HepG2 (cell line): ENCODE results near the gene OR10H1. TPM values are rescaled to one million over a fixed set of nuclear protein-coding genes. Genes with fewer than 3 reads are reported as not detected.

Experiments
- ATAC-seq: fragments of 200-7000 bp; cut with Tn5 transposase; 3 replicates; pipeline ENCODE4 v1.9.1; 2020; ENCODE audit warnings: mild to moderate bottlenecking, moderate library complexity
- BruUV-seq: library from RNA; stranded (reverse); fragments of 400-500 nt; replicated peaks from 2 replicates; lab custom pipeline; 2021; lab: Mats Ljungman, UMichigan
- CTCF ChIA-PET: fragments of 300-600 bp; formaldehyde crosslinking; extraction: SDS; loops from one replicate; lab custom pipeline; 2021; ENCODE audit warnings: low total read pairs, inconsistent platforms, low intra/inter-chr PET ratio; lab: Yijun Ruan, JAX
- POLR2A ChIA-PET: fragments of 350-600 bp; sonication (Branson Sonifier 250); formaldehyde crosslinking; loops from one replicate; lab custom pipeline; 2020; ENCODE audit warnings: antibody characterized with exemption, inconsistent platforms; lab: Yijun Ruan, JAX
- DNase-seq: peaks from one replicate; pipeline ENCODE4 v3.0.0-alpha.2; 2015; ENCODE audit warnings: low spot score
- FAIRE-seq: peaks from 3 replicates; lab custom pipeline; 2011; peaks lifted over from hg19 to GRCh38; lab: Jason Lieb, UNC
- H2AFZ ChIP-seq: one replicate; pipeline ENCODE4 v1.6.1; 2011; ENCODE audit warnings: low read length, inconsistent platforms
- H3K27ac ChIP-seq: fragments of 300-600 bp; 3 replicates; pipeline ENCODE4 v1.8.0; 2011; ENCODE audit warnings: mixed run types, mild to moderate bottlenecking, mixed read lengths, low read length, inconsistent platforms; ENCODE audit not compliant: insufficient read depth; ENCODE audit errors: extremely low read length
- H3K27me3 ChIP-seq, 2 experiments: fragments of 200-600 bp in 1 of 2; 2 replicates in 1 of 2; 3 replicates in 1 of 2; pipeline versions ENCODE4 v1.6.0 to v1.8.0; 2011; ENCODE audit warnings: low read length in 2 of 2, mild to moderate bottlenecking in 2 of 2, moderate library complexity in 2 of 2, inconsistent platforms in 1 of 2; ENCODE audit not compliant: insufficient read depth in 2 of 2, control insufficient read depth in 1 of 2
- H3K36me3 ChIP-seq, 2 experiments: fragments of 200-600 bp in 1 of 2; replicated peaks in 1 of 2; 2 replicates in 1 of 2; 3 replicates in 1 of 2; pipeline versions ENCODE4 v1.5.1 to v1.8.0; 2011; ENCODE audit warnings: low read length in 2 of 2, inconsistent platforms in 1 of 2; ENCODE audit not compliant: insufficient read depth in 2 of 2, control insufficient read depth in 1 of 2
- H3K4me1 ChIP-seq: 2 replicates; pipeline ENCODE4 v1.5.1; 2012; ENCODE audit warnings: low read length, inconsistent platforms; ENCODE audit not compliant: insufficient read depth
- H3K4me2 ChIP-seq: 2 replicates; pipeline ENCODE4 v1.6.0; 2011; ENCODE audit warnings: low read depth, low read length, inconsistent platforms
- H3K4me3 ChIP-seq, 3 experiments: fragments of 200-600 bp in 1 of 3; sonication (generic), shearing (Covaris generic) in 1 of 3; replicated peaks in 1 of 3; 2 replicates each; pipeline ENCODE4 v1.5.1; 2011 to 2016; ENCODE audit warnings: low read length in 3 of 3, inconsistent platforms in 2 of 3, low read depth in 2 of 3, mild to moderate bottlenecking in 2 of 3, control low read depth in 1 of 3, mixed read lengths in 1 of 3; ENCODE audit not compliant: insufficient read depth in 1 of 3
- H3K79me2 ChIP-seq: one replicate; pipeline ENCODE4 v1.6.1; 2011; ENCODE audit warnings: low read length, inconsistent platforms; ENCODE audit not compliant: insufficient read depth
- H3K9ac ChIP-seq: 2 replicates; pipeline ENCODE4 v1.6.0; 2011; ENCODE audit warnings: mild to moderate bottlenecking, low read depth, low read length, inconsistent platforms; ENCODE audit not compliant: insufficient read depth
- H3K9me3 ChIP-seq: 2 replicates; pipeline ENCODE4 v1.5.1; 2012; ENCODE audit warnings: mild to moderate bottlenecking, low read length
- H4K20me1 ChIP-seq: 2 replicates; pipeline ENCODE4 v1.6.0; 2011; ENCODE audit warnings: inconsistent platforms, mild to moderate bottlenecking, low read length, moderate library complexity; ENCODE audit not compliant: insufficient read depth
- ARNT ChIP-seq: fragments of 450-650 bp; IDR thresholded peaks from 2 replicates; pipeline ENCODE4 v1.6.1; 2017
- ATF7-NPFF ChIP-seq: sonication (generic); formaldehyde crosslinking; IDR thresholded peaks from 2 replicates; pipeline ENCODE4 v1.8.1; 2023; ENCODE audit warnings: mild to moderate bottlenecking, low read depth, missing genetic modification reagents, moderate library complexity
- DNMT3B ChIP-seq: conservative IDR thresholded peaks from 2 replicates; pipeline ENCODE4 v1.6.1; 2016; ENCODE audit warnings: missing biosample characterization, control low read depth
- FIP1L1 ChIP-seq: fragments of 200-400 bp; formaldehyde crosslinking; IDR thresholded peaks from 2 replicates; pipeline ENCODE4 v1.6.1; 2018; ENCODE audit warnings: low read depth, mild to moderate bottlenecking, low read length, moderate library complexity, borderline replicate concordance; ENCODE audit not compliant: insufficient read depth
- LCORL ChIP-seq, 2 experiments: fragments of 450-650 bp in 1 of 2; sonication (generic) in 1 of 2; formaldehyde crosslinking in 1 of 2; IDR thresholded peaks; 2 replicates each; pipeline versions ENCODE4 v1.5.0 to v1.6.1; 2017 to 2020; ENCODE audit warnings: antibody characterized with exemption in 1 of 2, missing genetic modification reagents in 1 of 2
- PHF20 ChIP-seq: sonication (generic); formaldehyde crosslinking; IDR thresholded peaks from 2 replicates; pipeline ENCODE4 v1.5.0; 2020; ENCODE audit warnings: mild to moderate bottlenecking, missing genetic modification reagents
- RFXANK ChIP-seq: IDR thresholded peaks from 2 replicates; pipeline ENCODE4 v1.6.1; 2016
- RFXAP ChIP-seq: sonication (generic); formaldehyde crosslinking; IDR thresholded peaks from 2 replicates; pipeline ENCODE4 v1.4.0; 2020; ENCODE audit warnings: missing genetic modification reagents, borderline replicate concordance
- SAP130 ChIP-seq: IDR thresholded peaks from 2 replicates; pipeline ENCODE4 v1.6.1; 2016; ENCODE audit warnings: low read depth
- U2AF1 ChIP-seq: fragments of 200-400 bp; formaldehyde crosslinking; optimal IDR thresholded peaks from 2 replicates; pipeline ENCODE3; 2017; ENCODE audit warnings: mild to moderate bottlenecking, low read depth, low read length
- WIZ ChIP-seq: sonication (generic); formaldehyde crosslinking; IDR thresholded peaks from 2 replicates; pipeline ENCODE4 v1.5.1; 2020; ENCODE audit warnings: mild to moderate bottlenecking, missing genetic modification reagents
- ZFP36 ChIP-seq: fragments of 150-350 bp; IDR thresholded peaks from 2 replicates; pipeline ENCODE4 v1.6.1; 2018; ENCODE audit warnings: borderline replicate concordance, low read length, low read depth; ENCODE audit not compliant: partially characterized antibody
- ZFP82 ChIP-seq: sonication (generic); formaldehyde crosslinking; IDR thresholded peaks from 2 replicates; pipeline ENCODE4 v1.5.1; 2020; ENCODE audit warnings: mild to moderate bottlenecking, missing genetic modification reagents, borderline replicate concordance
- ZNF362 ChIP-seq: sonication (generic); formaldehyde crosslinking; IDR thresholded peaks from 2 replicates; pipeline ENCODE4 v1.4.0; 2020; ENCODE audit warnings: missing genetic modification reagents, mild to moderate bottlenecking, borderline replicate concordance
- ZNF564 ChIP-seq: sonication (generic); formaldehyde crosslinking; IDR thresholded peaks from 2 replicates; pipeline ENCODE4 v1.8.1; 2023; ENCODE audit warnings: mild to moderate bottlenecking, missing genetic modification reagents
- ZNF777 ChIP-seq: sonication (generic); formaldehyde crosslinking; IDR thresholded peaks from 2 replicates; pipeline ENCODE4 v1.4.0; 2020; ENCODE audit warnings: missing genetic modification reagents
- WGBS: methylation state at CpG from one replicate; pipeline ENCODE4 v1.1.6; 2017; ENCODE audit warnings: low lambda C conversion rate; 5-methylcytosine and 5-hydroxymethylcytosine counted together
- in situ Hi-C: cut with HindIII; loops from 2 replicates; pipeline ENCODE4 v1.10.0; 2017; ENCODE audit warnings: low pct_unique_long_range_greater_than_20kb; ENCODE audit not compliant: extremely low pct_ligation_motif_present
- intact Hi-C: fragments of 100-400 bp; cut with micrococcal nuclease; formaldehyde crosslinking; loops from one replicate; pipeline ENCODE4 v1.10.0; 2022; ENCODE audit not compliant: unreplicated experiment
- polyA plus RNA-seq, 8 experiments: library from polyadenylated mRNA; depleted of rRNA in 3 of 8; stranded (reverse) in 7 of 8; unstranded in 1 of 8; fragments of >200 nt; fragmentation: Illumina TruSeq in 4 of 8; extraction: Trizol in 4 of 8; gene quantifications; 2 replicates each; pipeline versions ENCODE4 v1.2.1 to v1.2.3, GENCODE V29; 2011 to 2016; ENCODE audit warnings: low read depth in 4 of 8, missing spikeins in 1 of 8, mixed read lengths in 1 of 8; ENCODE audit not compliant: insufficient read depth in 1 of 8
- total RNA-seq, 5 experiments: library from RNA; depleted of rRNA; stranded (reverse); fragments of >200 nt; fragmentation: Illumina TruSeq; extraction: Trizol; gene quantifications; 2 replicates each; pipeline ENCODE4 v1.2.3, GENCODE V29; 2016; ENCODE audit warnings: low read depth in 1 of 5
- TF ChIP-seq, protein P1 (sequence below): conservative IDR thresholded peaks from 2 replicates; pipeline ENCODE4 v1.6.1; 2018; ENCODE audit warnings: missing genetic modification reagents
- TF ChIP-seq, protein P2 (sequence below): sonication (generic); formaldehyde crosslinking; IDR thresholded peaks from 2 replicates; pipeline ENCODE4 v1.5.1; 2020; ENCODE audit warnings: missing genetic modification reagents, mild to moderate bottlenecking, borderline replicate concordance

The OR10H1 gene
- total and polyA plus RNA-seq, 2 of the 13 experiments (the other 11 are each of a cell fraction or from before 2014, with no cell fraction given) = not detected

GRCh38 chr19:15828121-15828610, 12.7 kb upstream of the OR10H1 start (continued):
- TF ChIP-seq FIP1L1 (no peak), ZFP36 (no peak), ZNF777 (CRISPR knock-in tag) (no peak), ARNT (no peak), U2AF1 (no peak), LCORL (IDR thresholded peaks at IDR 0.05) (no peak), LCORL (CRISPR knock-in tag; IDR thresholded peaks at IDR 0.05) (no peak)

- no peak overlapping the region for H3K27ac ChIP-seq
- H3K4me3 ChIP-seq = no peak overlapping the region
- intact Hi-C loops (no loop called here), in situ Hi-C loops (no loop called here)
- H3K4me1 ChIP-seq = peaks cover 11% of the 10 kb centered on the region; the same call in 1 of the 2 replicates
- CTCF ChIA-PET = no interaction called here
- FAIRE-seq (no peak), ATAC-seq (no peak), DNase-seq (no peak)
- no peaks in the 10 kb centered on the region for H3K36me3 ChIP-seq
- H3K27me3 ChIP-seq = peaks cover 0 to 7% of the 10 kb centered on the region in 2 experiments; a peak in 1 of 5 replicates
- no peaks in the 10 kb centered on the region for H4K20me1 ChIP-seq
- no peak overlapping the region for H3K4me2 ChIP-seq
- no peaks in the 10 kb centered on the region for H3K9me3 ChIP-seq
- no peaks in the 10 kb centered on the region for H3K79me2 ChIP-seq
- no peak overlapping the region for H2AFZ ChIP-seq
- no peak overlapping the region for H3K9ac ChIP-seq
- POLR2A ChIA-PET = no interaction called here
- 78% methylated on average over 1 of the region's 1 CpG for WGBS
- no TSS peak for BruUV-seq
- TF ChIP-seq ZNF564 (CRISPR knock-in tag) (no peak), WIZ (no peak), ZFP82 (CRISPR knock-in tag) (no peak), PHF20 (CRISPR knock-in tag) (no peak), DNMT3B (CRISPR knock-in tag) (no peak), RFXAP (CRISPR knock-in tag) (no peak), SAP130 (CRISPR knock-in tag) (no peak), ATF7-NPFF (no peak), ZNF362 (CRISPR knock-in tag) (no peak), RFXANK (CRISPR knock-in tag) (no peak)
- TF ChIP-seq, protein P1, sequence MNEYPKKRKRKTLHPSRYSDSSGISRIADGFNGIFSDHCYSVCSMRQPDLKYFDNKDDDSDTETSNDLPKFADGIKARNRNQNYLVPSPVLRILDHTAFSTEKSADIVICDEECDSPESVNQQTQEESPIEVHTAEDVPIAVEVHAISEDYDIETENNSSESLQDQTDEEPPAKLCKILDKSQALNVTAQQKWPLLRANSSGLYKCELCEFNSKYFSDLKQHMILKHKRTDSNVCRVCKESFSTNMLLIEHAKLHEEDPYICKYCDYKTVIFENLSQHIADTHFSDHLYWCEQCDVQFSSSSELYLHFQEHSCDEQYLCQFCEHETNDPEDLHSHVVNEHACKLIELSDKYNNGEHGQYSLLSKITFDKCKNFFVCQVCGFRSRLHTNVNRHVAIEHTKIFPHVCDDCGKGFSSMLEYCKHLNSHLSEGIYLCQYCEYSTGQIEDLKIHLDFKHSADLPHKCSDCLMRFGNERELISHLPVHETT (CRISPR knock-in tag) = no peak
- TF ChIP-seq, protein P2, sequence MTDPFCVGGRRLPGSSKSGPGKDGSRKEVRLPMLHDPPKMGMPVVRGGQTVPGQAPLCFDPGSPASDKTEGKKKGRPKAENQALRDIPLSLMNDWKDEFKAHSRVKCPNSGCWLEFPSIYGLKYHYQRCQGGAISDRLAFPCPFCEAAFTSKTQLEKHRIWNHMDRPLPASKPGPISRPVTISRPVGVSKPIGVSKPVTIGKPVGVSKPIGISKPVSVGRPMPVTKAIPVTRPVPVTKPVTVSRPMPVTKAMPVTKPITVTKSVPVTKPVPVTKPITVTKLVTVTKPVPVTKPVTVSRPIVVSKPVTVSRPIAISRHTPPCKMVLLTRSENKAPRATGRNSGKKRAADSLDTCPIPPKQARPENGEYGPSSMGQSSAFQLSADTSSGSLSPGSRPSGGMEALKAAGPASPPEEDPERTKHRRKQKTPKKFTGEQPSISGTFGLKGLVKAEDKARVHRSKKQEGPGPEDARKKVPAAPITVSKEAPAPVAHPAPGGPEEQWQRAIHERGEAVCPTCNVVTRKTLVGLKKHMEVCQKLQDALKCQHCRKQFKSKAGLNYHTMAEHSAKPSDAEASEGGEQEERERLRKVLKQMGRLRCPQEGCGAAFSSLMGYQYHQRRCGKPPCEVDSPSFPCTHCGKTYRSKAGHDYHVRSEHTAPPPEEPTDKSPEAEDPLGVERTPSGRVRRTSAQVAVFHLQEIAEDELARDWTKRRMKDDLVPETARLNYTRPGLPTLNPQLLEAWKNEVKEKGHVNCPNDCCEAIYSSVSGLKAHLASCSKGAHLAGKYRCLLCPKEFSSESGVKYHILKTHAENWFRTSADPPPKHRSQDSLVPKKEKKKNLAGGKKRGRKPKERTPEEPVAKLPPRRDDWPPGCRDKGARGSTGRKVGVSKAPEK (CRISPR knock-in tag) = no peak
These were observed 10.3 kb upstream of the OR10H1 start for GRCh38 chr19:15825753-15826152.
